Lower leg skin (tissue), 3 donors: Measurements from ENCODE around the gene CADPS2.

Source experiments
- CTCF ChIP-seq, 3 donors: fragments of 450-650 bp; IDR thresholded peaks; one replicate each; pipeline ENCODE4 v1.5.1; 2016; ENCODE audit warnings: antibody characterized with exemption in 3 of 3, mild to moderate bottlenecking in 3 of 3, moderate library complexity in 2 of 3
- POLR2A ChIP-seq, 2 donors: fragments of 450-650 bp; IDR thresholded peaks; one replicate each; pipeline ENCODE4 v1.6.1; 2016 to 2017; ENCODE audit warnings: antibody characterized with exemption in 2 of 2, mild to moderate bottlenecking in 1 of 2, moderate library complexity in 1 of 2

GRCh38 chr7:122677149-122677548 lies 209.1 kb downstream of the CADPS2 start:
- TF ChIP-seq POLR2A (IDR thresholded peaks at IDR 0.05), result no peak
- no peak for TF ChIP-seq CTCF (IDR thresholded peaks at IDR 0.05)
